Left ventricle myocardium inferior (tissue), 1 donor: Measurements from ENCODE around the gene ITPR1. TPM values are rescaled to one million over a fixed set of nuclear protein-coding genes. Genes with fewer than 3 reads are reported as not detected.

Experiments used
- DNase-seq: peaks from one replicate; pipeline ENCODE4 v3.0.0-alpha.2; 2020
- H3K27ac ChIP-seq: fragments of 200-600 bp; replicated peaks from 2 replicates; pipeline ENCODE4 v1.8.0; 2021
- H3K27me3 ChIP-seq: fragments of 200-600 bp; 2 replicates; pipeline ENCODE4 v1.8.0; 2021; ENCODE audit warnings: low read depth
- H3K36me3 ChIP-seq: fragments of 200-600 bp; 2 replicates; pipeline ENCODE4 v1.8.0; 2021
- H3K4me1 ChIP-seq: fragments of 200-600 bp; 2 replicates; pipeline ENCODE4 v1.8.0; 2021
- H3K4me3 ChIP-seq: fragments of 200-600 bp; 2 replicates; pipeline ENCODE4 v1.8.0; 2021; ENCODE audit warnings: mild to moderate bottlenecking, moderate library complexity
- H3K9me3 ChIP-seq: fragments of 200-600 bp; replicated peaks from 2 replicates; pipeline ENCODE4 v1.8.0; 2021
- intact Hi-C: fragments of 100-400 bp; cut with micrococcal nuclease; formaldehyde crosslinking; loops from one replicate; pipeline ENCODE4 v1.11.0; 2022
- total RNA-seq: library from RNA; stranded (reverse); fragmentation: NEBNext Ultra II Directional; extraction: Animal tissue kit (Norgen Biotek cat#: 25700); gene quantifications from one replicate; pipeline ENCODE4 v1.2.1, GENCODE V29; 2021
- TF ChIP-seq, protein P1 (sequence below): fragments of 200-600 bp; IDR thresholded peaks from 2 replicates; pipeline ENCODE4 v1.8.0; 2021; ENCODE audit warnings: antibody characterized with exemption, mild to moderate bottlenecking, borderline replicate concordance
- donor health status: DM: no; HTN: yes; CAD: no; lungs with severe emphysema.

Gene ITPR1
- total RNA-seq, 1 donor from 2014 or later = 29.0 TPM

DNA sequence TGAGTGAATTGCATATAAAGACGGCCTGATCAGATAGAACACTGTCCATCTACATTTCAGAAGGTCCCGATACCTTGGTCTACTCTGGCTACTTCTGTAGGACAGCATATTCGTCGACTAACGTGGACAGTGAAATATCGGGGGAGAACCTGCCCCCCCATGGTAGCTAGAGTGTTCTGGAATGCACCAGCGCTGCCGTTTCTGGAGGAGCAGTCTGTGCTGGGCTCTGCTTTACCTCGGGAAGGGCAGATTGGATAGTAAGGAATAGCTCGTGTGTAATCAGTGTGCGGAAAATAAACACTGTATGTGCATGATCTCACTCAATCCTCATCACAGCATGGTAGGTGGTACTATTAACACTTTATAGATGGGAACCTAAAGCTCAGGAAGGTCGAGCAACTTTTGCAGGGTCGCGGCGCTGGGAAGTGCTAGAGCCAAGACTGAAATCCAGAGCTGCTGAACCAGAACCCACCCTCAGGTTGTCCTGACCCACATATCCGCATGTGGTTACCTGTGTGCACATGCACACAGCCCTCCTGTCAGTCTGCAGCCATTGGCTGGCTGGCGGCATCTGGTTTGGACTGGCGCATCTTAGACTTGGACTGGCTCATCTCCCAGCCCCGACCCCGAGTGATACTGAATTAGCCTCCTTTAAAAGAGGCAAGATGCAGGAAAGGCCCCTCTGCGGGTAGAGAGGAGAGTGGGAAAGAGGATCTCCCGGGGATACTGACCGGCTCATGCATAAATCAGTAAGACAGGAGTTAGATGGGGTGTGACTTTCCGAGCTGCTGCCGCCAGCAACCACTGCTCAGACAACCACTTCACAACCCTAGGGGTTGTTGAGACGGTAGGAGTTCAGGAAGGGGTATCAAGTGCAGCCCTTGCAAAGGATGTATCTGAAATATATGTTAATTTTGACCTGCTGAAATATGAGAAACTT, 331.1 kb downstream of the ITPR1 start:
- Histone ChIP-seq H3K27me3 (no peaks in the 10 kb centered on the region), H3K36me3 (peaks cover 22% of the 10 kb centered on the region), H3K4me3 (no peak overlapping the region), H3K27ac (peak overlapping the region; percentile 86), H3K9me3 (no peaks in the 10 kb centered on the region), H3K4me1 (peaks cover 47% of the 10 kb centered on the region)
- DNase-seq = no peak
- TF ChIP-seq, protein P1, sequence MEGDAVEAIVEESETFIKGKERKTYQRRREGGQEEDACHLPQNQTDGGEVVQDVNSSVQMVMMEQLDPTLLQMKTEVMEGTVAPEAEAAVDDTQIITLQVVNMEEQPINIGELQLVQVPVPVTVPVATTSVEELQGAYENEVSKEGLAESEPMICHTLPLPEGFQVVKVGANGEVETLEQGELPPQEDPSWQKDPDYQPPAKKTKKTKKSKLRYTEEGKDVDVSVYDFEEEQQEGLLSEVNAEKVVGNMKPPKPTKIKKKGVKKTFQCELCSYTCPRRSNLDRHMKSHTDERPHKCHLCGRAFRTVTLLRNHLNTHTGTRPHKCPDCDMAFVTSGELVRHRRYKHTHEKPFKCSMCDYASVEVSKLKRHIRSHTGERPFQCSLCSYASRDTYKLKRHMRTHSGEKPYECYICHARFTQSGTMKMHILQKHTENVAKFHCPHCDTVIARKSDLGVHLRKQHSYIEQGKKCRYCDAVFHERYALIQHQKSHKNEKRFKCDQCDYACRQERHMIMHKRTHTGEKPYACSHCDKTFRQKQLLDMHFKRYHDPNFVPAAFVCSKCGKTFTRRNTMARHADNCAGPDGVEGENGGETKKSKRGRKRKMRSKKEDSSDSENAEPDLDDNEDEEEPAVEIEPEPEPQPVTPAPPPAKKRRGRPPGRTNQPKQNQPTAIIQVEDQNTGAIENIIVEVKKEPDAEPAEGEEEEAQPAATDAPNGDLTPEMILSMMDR = no peak
- intact Hi-C loops = no loop called here

DNA sequence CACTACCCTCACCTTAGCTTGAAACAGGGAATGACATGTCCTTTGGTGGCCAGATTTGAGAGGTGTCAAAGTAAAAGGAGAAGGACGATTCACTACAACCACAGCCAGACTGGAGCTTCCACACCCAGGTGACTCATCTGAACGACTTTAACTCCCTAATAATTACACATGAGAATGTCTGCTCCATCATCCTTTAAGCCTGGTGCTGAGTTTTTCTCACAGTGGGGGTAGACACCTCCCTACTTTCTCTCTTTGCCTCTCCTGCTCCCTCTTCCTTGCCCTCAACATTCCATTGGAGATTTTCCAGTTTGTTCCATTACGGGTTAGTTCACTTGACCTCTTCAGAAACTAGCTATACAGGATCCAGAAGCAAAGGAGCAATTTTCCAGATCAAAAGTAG, 331.8 kb downstream of the ITPR1 start:
- H3K27me3 ChIP-seq = no peaks in the 10 kb centered on the region
- H3K27ac ChIP-seq = peak overlapping the region; percentile 86
- H3K9me3 ChIP-seq = no peaks in the 10 kb centered on the region
- H3K36me3 ChIP-seq = peaks cover 17% of the 10 kb centered on the region
- TF ChIP-seq, protein P1 = no peak
- intact Hi-C loops = loop anchor here (5.0 kb wide), 1 partner anchor 157 kb away; no protein-coding TSS in a partner anchor
- no peak for DNase-seq
- H3K4me1 ChIP-seq = peaks cover 47% of the 10 kb centered on the region
- H3K4me3 ChIP-seq = no peak overlapping the region

DNA sequence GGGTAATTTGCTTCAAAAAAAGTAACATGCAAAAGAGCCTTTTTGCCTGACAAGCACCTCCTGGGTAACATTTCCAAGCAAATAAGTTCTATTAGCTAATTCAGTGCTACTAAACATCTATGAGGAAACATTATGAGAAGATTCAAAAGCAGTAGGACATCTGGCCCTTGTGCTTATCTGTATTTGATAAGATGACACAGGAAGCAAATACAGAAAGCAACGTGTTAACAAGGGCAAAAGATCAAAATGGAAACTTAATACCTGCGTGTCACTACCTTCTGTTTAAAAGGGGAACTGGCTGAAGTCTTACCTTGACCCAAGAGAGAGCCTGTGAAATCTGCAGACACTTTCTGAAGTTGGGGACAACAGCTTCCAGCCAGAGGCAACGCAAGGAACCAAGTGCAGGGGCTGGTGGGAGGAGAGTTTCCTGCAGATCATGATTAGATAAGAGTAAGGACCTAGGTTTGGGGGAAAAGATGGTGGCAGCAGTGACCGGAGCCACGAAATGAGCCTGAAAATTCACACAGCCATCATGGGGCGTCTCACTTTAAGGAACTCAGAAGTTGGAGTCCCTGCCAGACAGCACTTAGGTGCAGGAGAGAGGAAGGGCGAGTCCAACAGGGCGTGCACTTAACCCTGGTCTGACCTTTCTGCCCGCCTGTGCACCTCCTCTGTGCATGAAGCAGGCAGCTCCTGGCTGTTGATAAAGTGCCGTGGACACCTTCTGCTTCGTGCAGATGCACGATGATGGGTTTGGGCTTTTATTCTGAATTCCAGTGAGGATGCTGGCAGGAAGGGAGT, 332.5 kb downstream of the ITPR1 start:
- no peaks in the 10 kb centered on the region for H3K9me3 ChIP-seq
- H3K4me3 ChIP-seq = peak overlapping the region; percentile 26
- no peaks in the 10 kb centered on the region for H3K27me3 ChIP-seq
- peak; percentile 56 for DNase-seq
- H3K4me1 ChIP-seq = peaks cover 47% of the 10 kb centered on the region
- H3K27ac ChIP-seq = peak overlapping the region; percentile 86
- TF ChIP-seq, protein P1 = no peak
- intact Hi-C loops = loop anchor here (5.0 kb wide), 1 partner anchor 157 kb away; no protein-coding TSS in a partner anchor
- peaks cover 10% of the 10 kb centered on the region for H3K36me3 ChIP-seq

DNA sequence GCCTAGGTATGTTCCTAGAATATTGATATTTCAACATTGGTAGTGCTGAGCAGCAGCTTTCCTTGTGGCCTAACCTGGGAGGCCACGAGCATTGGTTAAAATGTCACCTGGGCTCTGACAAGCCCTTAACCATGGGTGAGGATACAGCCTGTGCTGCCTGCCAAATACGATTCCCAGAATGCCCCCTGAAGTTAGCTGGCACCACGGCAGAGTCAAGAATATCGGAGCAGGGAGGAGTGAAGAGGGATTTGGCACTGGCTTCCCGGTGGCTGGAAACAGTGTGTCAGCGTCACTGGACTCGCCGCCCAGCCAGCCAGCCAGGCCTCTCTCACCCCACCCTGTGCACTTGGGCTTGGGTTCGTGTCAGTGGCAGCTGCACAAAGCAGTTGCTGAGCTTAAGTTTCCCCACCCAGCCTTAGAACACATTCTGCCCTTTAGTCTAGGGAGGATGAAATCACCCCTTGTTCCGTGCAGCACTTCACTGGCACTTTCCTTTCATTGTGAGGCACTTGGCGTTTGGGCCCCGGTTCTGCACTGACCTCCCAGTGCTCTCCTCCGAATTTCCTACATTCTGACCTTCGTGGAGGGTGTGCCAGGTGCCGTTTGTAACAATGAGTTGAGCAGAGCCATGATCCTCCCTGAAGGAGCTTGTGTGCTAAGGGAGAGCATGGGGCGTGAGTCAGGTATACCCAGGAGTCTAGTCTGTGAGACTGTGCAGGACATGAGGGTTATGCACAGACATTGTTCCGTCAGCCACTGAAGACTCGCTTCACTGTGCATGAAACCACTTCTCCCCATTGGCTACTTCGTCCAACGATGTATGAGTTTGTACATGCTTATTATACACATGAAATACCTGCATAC, 333.3 kb downstream of the ITPR1 start:
- peak overlapping the region; percentile 86 for H3K27ac ChIP-seq
- DNase-seq = peak; percentile 85
- TF ChIP-seq, protein P1 = no peak
- no peaks in the 10 kb centered on the region for H3K27me3 ChIP-seq
- H3K9me3 ChIP-seq = no peaks in the 10 kb centered on the region
- intact Hi-C loops = loop anchor here (5.0 kb wide), 1 partner anchor 156 kb away; no protein-coding TSS in a partner anchor
- peak overlapping the region; percentile 26 for H3K4me3 ChIP-seq
- H3K4me1 ChIP-seq = peaks cover 49% of the 10 kb centered on the region
- peaks cover 2% of the 10 kb centered on the region for H3K36me3 ChIP-seq

DNA sequence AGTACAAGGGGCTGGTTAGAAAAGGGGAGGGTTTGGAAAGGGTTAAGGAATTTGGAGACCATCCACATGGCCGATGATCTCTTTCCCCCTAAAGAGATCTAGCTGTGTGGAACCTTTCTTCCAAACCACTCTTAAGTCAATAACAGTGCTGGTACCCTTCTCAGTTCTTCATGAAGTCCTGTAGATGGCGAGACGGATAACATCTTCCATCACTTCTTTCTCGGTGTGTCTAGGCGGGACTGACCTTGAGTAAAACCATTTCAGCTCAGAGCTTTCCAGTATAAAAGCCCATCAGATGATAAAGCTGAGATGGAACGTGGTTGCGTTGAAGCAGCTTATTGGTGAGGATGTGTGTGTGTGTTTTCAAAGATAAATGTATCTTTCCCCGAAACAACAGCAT, 334.6 kb downstream of the ITPR1 start:
- Histone ChIP-seq H3K4me1 (peaks cover 55% of the 10 kb centered on the region), H3K9me3 (no peaks in the 10 kb centered on the region), H3K27ac (peak overlapping the region; percentile 86), H3K27me3 (no peaks in the 10 kb centered on the region), H3K4me3 (no peak overlapping the region), H3K36me3 (no peaks in the 10 kb centered on the region)
- no peak for DNase-seq
- TF ChIP-seq, protein P1 = no peak
- intact Hi-C loops = loop anchor here (5.0 kb wide), 1 partner anchor 155 kb away; no protein-coding TSS in a partner anchor
